ENCODE results near the gene PPP2R2B. TPM values are rescaled to one million over a fixed set of nuclear protein-coding genes. Genes with fewer than 3 reads are reported as not detected.

Gene PPP2R2B
- polyA plus RNA-seq, 1 experiment, result 0.58 TPM

GRCh38 chr5:146607659-146608332 is 270.8 kb downstream of the PPP2R2B start:
- no peak overlapping the region for H3K4me3 ChIP-seq (ENCODE audit: low read depth, low read length)
- no peaks in the 10 kb centered on the region for H3K27me3 ChIP-seq (ENCODE audit: control insufficient read depth, insufficient read depth, low read length)
- H3K36me3 ChIP-seq (ENCODE audit: control insufficient read depth, insufficient read depth, low read length), result no peaks in the 10 kb centered on the region
- ChIA-PET CTCF (no interaction called here), POLR2A (no interaction called here)
- no peak for TF ChIP-seq CTCF (IDR thresholded peaks at IDR 0.05; ENCODE audit: insufficient read depth, low read depth, low read length)
- DNase-seq (ENCODE audit: low read depth), result no peak

- ChIA-PET POLR2A (no interaction called here), CTCF (no interaction called here)
- H3K4me3 ChIP-seq (ENCODE audit: low read depth, low read length), result no peak overlapping the region
- TF ChIP-seq CTCF (IDR thresholded peaks at IDR 0.05; ENCODE audit: insufficient read depth, low read depth, low read length), result no peak
- H3K36me3 ChIP-seq (ENCODE audit: control insufficient read depth, insufficient read depth, low read length), result no peaks in the 10 kb centered on the region
- DNase-seq (ENCODE audit: low read depth), result no peak
- no peaks in the 10 kb centered on the region for H3K27me3 ChIP-seq (ENCODE audit: control insufficient read depth, insufficient read depth, low read length)
Measured at GRCh38 chr5:146606893-146607292, 271.7 kb downstream of the PPP2R2B start.

DNA sequence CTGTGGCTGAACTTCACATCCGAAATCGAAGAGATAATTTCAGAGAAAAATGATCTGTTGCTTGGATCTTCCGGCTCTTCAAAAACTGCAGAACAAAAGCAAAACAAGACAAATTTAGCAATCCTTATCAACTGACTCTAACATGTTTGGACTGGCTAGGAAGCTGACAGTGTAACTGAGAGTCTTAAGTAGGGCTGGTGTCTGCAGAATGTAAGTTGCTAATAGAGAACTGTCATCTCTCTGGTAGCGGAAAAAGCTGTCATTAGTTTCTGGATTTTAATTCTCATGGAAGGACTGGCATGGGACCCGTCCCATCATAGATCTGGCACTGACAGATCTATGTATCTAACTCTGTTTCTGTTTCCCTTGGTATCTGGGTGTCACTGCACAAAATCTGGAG is 278.2 kb downstream of the PPP2R2B start:
- DNase-seq (ENCODE audit: low read depth), result no peak
- Histone ChIP-seq H3K27me3 (ENCODE audit: control insufficient read depth, insufficient read depth, low read length) (no peaks in the 10 kb centered on the region), H3K36me3 (ENCODE audit: control insufficient read depth, insufficient read depth, low read length) (no peaks in the 10 kb centered on the region), H3K4me3 (ENCODE audit: low read depth, low read length) (no peak overlapping the region)
- CTCF ChIA-PET, result no interaction called here
- POLR2A ChIA-PET, result no interaction called here
- TF ChIP-seq CTCF (IDR thresholded peaks at IDR 0.05; ENCODE audit: insufficient read depth, low read depth, low read length), result no peak

DNA sequence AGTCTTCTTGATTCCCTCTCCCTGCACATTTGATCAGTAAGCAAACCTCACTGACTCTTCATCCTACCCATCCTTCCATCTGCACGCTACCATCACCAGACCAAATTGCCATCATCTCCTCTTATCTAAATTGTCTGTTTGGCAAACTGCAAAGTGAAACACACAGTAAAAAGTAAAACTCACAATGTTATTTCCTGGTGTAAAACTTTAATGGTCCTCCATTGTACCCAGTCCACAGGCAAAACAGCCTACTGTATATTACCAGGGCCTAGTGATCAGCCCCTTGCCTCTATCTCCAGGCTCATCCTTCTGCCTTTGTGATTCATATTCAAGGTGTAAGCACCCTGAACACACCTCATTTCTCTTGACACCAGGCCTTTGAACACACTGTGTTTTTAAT is 279.3 kb downstream of the PPP2R2B start:
- Histone ChIP-seq H3K4me3 (ENCODE audit: low read depth, low read length) (no peak overlapping the region), H3K36me3 (ENCODE audit: control insufficient read depth, insufficient read depth, low read length) (no peaks in the 10 kb centered on the region), H3K27me3 (ENCODE audit: control insufficient read depth, insufficient read depth, low read length) (no peaks in the 10 kb centered on the region)
- DNase-seq (ENCODE audit: low read depth), result no peak
- ChIA-PET POLR2A (no interaction called here), CTCF (no interaction called here)
- TF ChIP-seq CTCF (IDR thresholded peaks at IDR 0.05; ENCODE audit: insufficient read depth, low read depth, low read length), result no peak

- Histone ChIP-seq H3K27me3 (ENCODE audit: control insufficient read depth, insufficient read depth, low read length) (no peaks in the 10 kb centered on the region), H3K36me3 (ENCODE audit: control insufficient read depth, insufficient read depth, low read length) (no peaks in the 10 kb centered on the region), H3K4me3 (ENCODE audit: low read depth, low read length) (no peak overlapping the region)
- POLR2A ChIA-PET, result no interaction called here
- TF ChIP-seq CTCF (IDR thresholded peaks at IDR 0.05; ENCODE audit: insufficient read depth, low read depth, low read length), result no peak
- no peak for DNase-seq (ENCODE audit: low read depth)
- CTCF ChIA-PET, result no interaction called here
Measured at GRCh38 chr5:146595088-146595487, 283.5 kb downstream of the PPP2R2B start.
